ENCODE data around the gene FYCO1.

The FYCO1 gene

GRCh38 chr3:45880725-45881077 is 114.9 kb downstream of the FYCO1 start:
- no peak for DNase-seq

- DNase-seq = no peak
These were observed 117.5 kb downstream of the FYCO1 start for GRCh38 chr3:45878124-45878523.

DNA sequence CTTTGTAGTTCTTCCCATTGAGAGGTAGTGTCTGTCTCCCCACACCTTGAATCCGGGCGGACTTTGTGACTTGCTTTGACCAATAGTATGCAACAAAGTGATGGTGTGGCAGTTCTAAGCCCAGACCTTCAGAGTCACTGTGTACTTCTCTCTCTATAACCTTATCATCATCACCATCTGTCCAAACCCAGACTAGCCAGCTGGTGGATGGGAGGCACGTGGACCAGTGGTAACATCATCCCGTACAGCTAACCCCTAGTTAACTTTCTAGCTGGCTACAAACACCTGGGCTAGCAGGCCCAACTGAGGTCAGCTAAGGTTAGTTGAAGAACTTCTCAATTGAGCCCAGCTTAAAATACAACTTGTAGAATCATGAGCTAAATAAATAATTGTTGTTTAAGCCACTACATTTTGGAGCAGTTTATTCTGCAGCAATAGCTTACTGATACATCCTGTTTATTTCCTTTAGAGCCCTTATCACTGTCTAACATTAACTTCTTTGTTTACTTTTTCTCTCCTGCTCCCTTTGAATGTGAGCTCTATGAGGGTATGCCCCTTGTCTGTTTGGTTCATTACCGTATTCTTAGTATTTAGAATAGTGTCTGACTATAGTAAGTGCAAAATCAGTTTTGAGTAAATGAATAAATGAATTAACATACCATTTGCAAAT is 120.8 kb downstream of the FYCO1 start:
- DNase-seq = no peak

DNA sequence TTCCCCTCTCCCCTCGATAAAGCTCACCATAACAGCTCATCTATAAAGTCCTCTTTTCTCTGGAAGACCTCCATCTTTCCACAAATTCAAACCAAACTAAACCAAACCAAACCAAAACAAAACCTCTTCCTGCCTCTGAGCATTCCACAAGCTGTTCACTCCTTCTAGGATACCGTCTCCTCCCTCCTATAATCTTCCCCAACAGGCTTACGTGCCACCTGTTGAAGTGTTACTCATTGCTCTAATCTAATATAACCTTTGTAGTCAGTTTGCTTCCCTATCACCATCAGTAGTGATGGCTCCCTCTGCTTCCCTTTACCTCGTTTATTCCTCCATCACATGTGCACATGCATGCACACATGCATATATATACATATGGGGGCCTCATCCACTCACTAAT is 122.0 kb downstream of the FYCO1 start:
- DNase-seq = no peak

DNA sequence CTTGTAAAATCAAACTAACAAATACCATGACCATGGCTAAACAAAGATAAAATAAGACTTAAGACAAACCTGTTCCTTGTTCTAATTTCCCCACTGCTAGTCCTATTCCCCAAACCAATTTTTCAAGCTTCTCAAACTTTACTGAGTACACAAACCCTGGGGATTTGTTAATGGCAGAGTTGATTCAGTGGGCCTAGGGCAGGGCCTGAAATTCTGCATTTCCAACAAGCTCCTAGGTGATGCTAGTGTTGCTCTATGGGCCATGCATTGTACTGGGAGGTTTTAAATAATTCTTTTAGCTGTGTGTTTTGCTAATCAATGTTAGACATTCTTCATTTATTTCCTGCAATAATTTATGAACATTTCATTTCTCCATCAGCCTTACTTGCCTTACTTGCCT is 122.6 kb downstream of the FYCO1 start:
- DNase-seq = no peak

GRCh38 chr3:45872569-45872968 is 123.1 kb downstream of the FYCO1 start:
- DNase-seq = no peak

GRCh38 chr3:45871780-45872179 is 123.8 kb downstream of the FYCO1 start:
- DNase-seq = no peak

DNA sequence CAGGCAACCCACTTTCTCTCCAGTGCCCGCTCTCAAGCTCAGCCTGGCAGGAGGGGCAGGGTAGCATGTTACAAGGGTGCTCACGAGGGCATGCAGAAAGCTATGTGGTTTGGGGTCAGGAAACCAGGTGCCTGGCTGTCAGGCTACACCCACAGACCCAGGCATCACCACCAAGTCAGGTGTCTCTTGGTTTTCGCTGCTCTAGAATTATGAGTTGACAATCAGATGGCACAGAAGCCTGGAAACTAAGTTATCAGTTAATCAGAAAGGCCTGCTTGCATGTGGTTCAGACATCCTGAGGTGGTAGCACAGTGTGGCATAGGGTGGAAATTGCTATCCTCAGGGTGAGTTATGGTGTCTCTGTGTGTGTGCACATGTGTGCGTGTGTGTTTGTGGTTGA is 125.5 kb downstream of the FYCO1 start:
- DNase-seq = no peak

GRCh38 chr3:45869638-45870037 is 126.0 kb downstream of the FYCO1 start:
- no peak for DNase-seq

DNA sequence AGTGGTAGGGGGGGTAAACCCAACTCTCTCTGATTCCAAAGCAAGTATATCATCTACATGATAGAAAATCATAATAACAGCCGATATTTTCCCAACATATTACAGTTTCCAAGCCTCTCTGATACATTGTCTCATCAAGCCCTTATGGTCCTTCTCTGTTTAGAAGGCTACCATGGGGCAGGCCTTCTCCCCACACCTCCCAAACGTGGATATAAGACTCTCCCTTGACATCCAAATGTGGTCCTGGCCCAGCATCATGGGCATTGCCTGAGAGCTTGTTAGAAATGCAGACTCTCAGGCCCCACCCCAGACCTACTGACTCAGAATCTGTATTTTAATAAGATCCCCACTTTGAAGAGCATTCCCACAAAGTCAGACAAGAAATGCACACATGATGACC is 127.0 kb downstream of the FYCO1 start:
- DNase-seq = no peak

DNA sequence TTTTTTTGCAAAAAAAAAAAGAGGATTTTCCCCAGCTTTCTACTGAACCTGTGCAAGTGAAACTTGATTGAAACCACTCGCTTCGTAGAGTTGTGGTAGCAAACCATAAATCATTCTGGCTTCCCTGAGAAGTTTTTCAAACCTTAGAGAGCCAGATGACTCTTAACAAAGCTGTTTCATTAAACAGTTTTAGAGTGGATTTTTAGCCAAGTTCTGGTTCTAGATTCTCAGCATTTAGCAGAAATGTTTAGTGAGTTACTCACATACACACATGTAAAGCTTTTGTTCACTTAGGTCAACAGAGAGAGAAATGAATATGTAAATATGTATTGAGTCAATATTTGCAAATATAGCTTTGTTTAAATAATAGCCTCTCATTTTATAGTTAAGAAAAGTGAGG is 127.4 kb downstream of the FYCO1 start:
- DNase-seq = no peak
